GM23248 (cell line): ENCODE measurements around the gene IPO11.

ENCODE experiments used
- EZH2 ChIP-seq: fragments of 200-600 bp; sonication (generic); IDR thresholded peaks from 2 replicates; pipeline ENCODE4 v1.6.1; 2018; ENCODE audit warnings: antibody characterized with exemption, mild to moderate bottlenecking; ENCODE audit not compliant: insufficient read depth, poor library complexity, severe bottlenecking
- EZH2phosphoT487 ChIP-seq: fragments of 200-600 bp; sonication (generic); IDR thresholded peaks from 2 replicates; pipeline ENCODE4 v1.6.1; 2018; ENCODE audit warnings: antibody characterized with exemption, moderate library complexity, mild to moderate bottlenecking, low read depth; ENCODE audit not compliant: insufficient read depth

GRCh38 chr5:62371409-62371808, 41.2 kb upstream of the IPO11 start:
- no peak for TF ChIP-seq EZH2
- no peak for TF ChIP-seq EZH2phosphoT487
